NCI-H1417 (cell line): ENCODE data around the gene RUNX2.

Experiments
- DNase-seq, 3 experiments: peaks; one replicate each; lab custom pipeline; 2025; lab: John Stamatoyannopoulos, UW

Gene RUNX2

DNA sequence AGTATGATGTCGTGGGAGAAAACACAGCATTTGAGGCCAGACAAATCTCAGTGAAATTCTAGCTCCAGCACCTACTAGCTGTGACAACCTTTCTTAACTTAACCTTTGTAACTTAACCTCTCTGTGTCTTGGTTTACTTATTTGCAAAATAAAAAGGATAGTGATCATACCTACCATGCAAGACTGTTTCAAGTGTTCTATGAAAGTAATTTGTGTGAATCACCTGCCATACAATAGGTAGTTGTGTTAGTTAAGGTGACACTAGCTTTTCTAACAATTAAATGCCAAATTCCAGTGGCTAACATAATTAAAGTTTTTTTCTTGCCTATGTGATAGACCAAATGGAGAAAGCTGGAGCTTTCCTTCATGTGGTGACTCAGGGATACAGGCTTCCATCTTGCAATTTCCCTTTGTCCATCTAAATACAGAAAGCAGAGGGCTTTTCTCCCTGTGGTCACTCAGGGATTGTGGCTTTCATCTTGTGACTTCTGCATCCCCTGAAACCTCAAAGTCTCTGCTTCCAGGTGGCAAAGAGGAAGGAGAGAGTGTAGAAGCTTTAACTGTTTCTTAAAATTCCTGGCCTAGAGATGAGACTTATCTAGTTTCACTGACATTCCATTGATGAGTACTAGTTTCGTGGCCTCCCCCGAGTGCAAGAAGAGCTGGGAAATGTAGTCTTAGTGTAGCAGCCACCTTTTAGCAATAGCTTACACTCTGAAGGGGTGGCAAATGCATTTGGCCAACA is 376.1 kb downstream of the RUNX2 start:
- DNase-seq = no peak

DNA sequence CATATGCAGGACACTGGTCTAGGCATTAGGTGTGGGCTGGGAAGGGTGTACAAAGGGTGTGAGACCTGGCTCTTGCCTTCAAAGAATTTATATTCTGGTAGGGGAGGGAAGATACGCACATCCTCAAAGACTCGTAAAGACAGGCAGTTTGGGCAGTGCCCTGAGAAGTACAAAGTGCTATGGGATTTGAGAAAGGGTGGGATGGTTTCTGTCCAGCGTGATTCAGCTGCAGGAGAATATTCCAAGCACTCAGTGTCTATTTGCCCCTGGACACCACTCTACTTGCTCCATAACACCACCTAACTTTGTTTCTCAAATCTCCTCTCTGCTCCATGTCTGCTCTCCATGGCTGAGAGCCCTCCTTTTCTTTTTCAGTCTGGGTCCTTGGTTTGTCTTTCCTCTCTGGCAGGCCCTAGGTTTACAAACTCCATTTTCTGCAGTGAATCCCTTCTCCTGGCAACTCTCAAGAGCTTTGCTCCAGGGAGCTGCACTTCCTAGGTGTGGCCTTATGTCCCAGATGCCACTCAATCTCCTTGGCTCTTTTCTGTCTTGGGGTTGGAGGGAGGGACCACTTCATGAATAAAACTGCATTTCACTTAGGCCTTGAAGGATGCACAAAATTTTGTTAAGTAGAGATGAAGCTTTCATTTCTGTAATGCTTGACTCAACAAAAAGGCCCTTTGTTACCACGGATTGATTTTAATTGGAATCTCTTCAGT is 377.2 kb downstream of the RUNX2 start:
- no peak for DNase-seq

DNA sequence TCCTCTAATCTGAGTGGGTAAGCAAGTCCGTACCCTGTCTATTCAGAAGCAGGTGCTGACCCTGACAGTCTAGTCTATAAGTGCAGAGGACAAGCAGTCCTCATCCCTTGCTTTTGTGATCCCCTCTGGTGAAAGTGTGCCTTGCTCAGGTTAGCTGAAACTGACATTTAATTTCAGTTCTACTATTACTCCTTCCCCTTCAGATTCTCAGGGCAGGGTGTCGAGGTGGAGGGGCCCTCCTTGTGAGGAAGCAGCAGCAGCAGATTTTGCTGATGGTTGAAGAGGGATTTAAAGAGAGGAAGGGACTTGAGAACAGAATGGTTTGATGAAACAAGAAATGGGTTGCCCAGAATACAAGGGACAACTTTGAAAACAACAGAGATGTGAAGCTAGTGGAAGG is 378.2 kb downstream of the RUNX2 start:
- DNase-seq = no peak

- DNase-seq = no peak
Measured at GRCh38 chr6:45707176-45707575, 379.0 kb downstream of the RUNX2 start.

- DNase-seq = no peak
Measured at GRCh38 chr6:45709781-45710220, 381.7 kb downstream of the RUNX2 start.

GRCh38 chr6:45710304-45710821 is 382.2 kb downstream of the RUNX2 start:
- no peak for DNase-seq

- DNase-seq = no peak
Measured at GRCh38 chr6:45712076-45712475, 383.9 kb downstream of the RUNX2 start.

DNA sequence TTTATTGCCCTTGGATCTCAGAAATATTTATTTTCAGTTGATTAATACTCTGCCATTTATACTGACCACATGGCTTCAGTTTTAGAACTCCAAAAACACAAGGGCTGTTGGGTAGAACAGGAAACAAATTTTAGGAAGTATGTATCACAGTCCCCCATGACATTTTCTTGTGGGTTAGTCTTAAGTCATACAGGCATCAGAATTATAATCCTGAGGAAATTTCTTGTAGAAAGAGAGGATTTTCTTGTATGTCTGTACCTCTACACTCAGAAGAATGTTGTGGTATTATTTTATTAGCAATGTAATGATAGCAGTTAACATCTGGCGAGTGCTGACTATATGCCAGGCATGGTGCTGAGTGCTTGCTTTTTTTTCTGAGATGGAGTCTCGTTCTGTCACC is 384.7 kb downstream of the RUNX2 start:
- no peak for DNase-seq
